Ureter (tissue), 1 donor: ENCODE data around the gene MAP2K7. TPM values are rescaled to one million over a fixed set of nuclear protein-coding genes. Genes with fewer than 3 reads are reported as not detected.
A peak's percentile ranks its signal among the peaks of the same experiment; 100 is the strongest.
"Not testable (repeated sequence)": the region's sequence is repeated elsewhere in the genome, so short reads cannot be mapped to it uniquely, and the experiment has no call there.

ENCODE experiments used
- DNase-seq: peaks from one replicate; pipeline ENCODE4 v3.0.0-alpha.2; 2020; ENCODE audit warnings: low spot score
- total RNA-seq: library from RNA; stranded (reverse); gene quantifications from one replicate; pipeline ENCODE4 v1.2.4, GENCODE V29; 2023
- donor health status: DM: yes; HTN: yes; CAD: no.

MAP2K7 gene
- total RNA-seq, 1 donor from 2014 or later: 35.1 TPM

GRCh38 chr19:7907122-7907521, 3.4 kb downstream of the MAP2K7 start:
- DNase-seq: no peak

GRCh38 chr19:7907544-7907943, 3.9 kb downstream of the MAP2K7 start:
- no peak for DNase-seq

GRCh38 chr19:7908078-7908699, 4.5 kb downstream of the MAP2K7 start:
- DNase-seq: peak; percentile 40

- DNase-seq: peak; percentile 40
These were observed 5.2 kb downstream of the MAP2K7 start for GRCh38 chr19:7908742-7909461.

- no peak for DNase-seq
These were observed 5.9 kb downstream of the MAP2K7 start for GRCh38 chr19:7909471-7910067.

GRCh38 chr19:7910321-7911161, 6.9 kb downstream of the MAP2K7 start:
- no peak for DNase-seq

- DNase-seq: no peak
These were observed 7.9 kb downstream of the MAP2K7 start for GRCh38 chr19:7911508-7912143.

- no peak for DNase-seq
These were observed 8.5 kb downstream of the MAP2K7 start for GRCh38 chr19:7912144-7912696.

- DNase-seq: no peak
These were observed 9.3 kb downstream of the MAP2K7 start for GRCh38 chr19:7912697-7913564.

GRCh38 chr19:7913652-7914051, 10.0 kb downstream of the MAP2K7 start:
- no peak for DNase-seq

- DNase-seq: no peak
These were observed 10.4 kb downstream of the MAP2K7 start for GRCh38 chr19:7914099-7914498.

GRCh38 chr19:7914598-7915045, 10.9 kb downstream of the MAP2K7 start, which contains the start of gene TGFBR3L:
TGFBR3L (plus strand) TSS chr19:7914830.
- no peak for DNase-seq

- no peak for DNase-seq
These were observed 11.8 kb downstream of the MAP2K7 start for GRCh38 chr19:7915250-7916102.

- DNase-seq: no peak
These were observed 12.7 kb downstream of the MAP2K7 start for GRCh38 chr19:7916103-7916954.

GRCh38 chr19:7916955-7917266, 13.2 kb downstream of the MAP2K7 start:
- DNase-seq: no peak

GRCh38 chr19:7917267-7918061, 13.8 kb downstream of the MAP2K7 start:
- no peak for DNase-seq

GRCh38 chr19:7918062-7918614, 14.5 kb downstream of the MAP2K7 start:
- not testable (repeated sequence) for DNase-seq
